GM12864 (cell line): ENCODE measurements around the gene ROBO3.

Experiments used
- DNase-seq: peaks from one replicate; pipeline ENCODE4 v3.0.0-alpha.2; 2011; ENCODE audit warnings: low read depth
- H3K4me3 ChIP-seq: 2 replicates; pipeline ENCODE4 v1.5.1; 2011; ENCODE audit warnings: mild to moderate bottlenecking, low read depth, low read length, control low read depth
- TF ChIP-seq, protein P1 (sequence below): IDR thresholded peaks from 2 replicates; pipeline ENCODE4 v1.5.1; 2011; ENCODE audit warnings: low read depth, mild to moderate bottlenecking, moderate library complexity, low read length, control low read depth, inconsistent platforms; ENCODE audit errors: missing control alignments

Gene ROBO3

DNA sequence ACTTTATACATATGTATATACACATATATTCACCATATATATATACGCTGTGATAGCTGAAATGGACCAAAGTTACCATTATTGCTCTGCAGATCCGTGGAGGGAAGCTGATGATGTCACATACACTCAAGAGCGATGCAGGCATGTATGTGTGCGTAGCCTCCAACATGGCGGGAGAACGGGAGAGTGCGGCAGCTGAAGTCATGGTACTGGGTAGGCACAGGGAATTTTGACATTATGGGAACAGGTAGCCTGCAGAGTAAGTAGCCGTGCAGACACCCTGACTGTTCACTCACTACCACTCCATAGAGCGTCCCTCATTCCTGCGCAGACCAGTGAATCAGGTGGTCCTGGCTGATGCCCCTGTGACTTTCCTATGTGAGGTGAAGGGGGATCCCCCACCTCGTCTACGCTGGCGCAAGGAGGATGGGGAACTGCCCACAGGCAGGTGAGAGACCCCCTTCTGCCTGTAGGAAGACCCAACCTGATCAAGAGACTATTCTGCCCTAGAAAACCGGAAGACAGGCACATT, 4.7 kb downstream of the ROBO3 start:
- TF ChIP-seq, protein P1, sequence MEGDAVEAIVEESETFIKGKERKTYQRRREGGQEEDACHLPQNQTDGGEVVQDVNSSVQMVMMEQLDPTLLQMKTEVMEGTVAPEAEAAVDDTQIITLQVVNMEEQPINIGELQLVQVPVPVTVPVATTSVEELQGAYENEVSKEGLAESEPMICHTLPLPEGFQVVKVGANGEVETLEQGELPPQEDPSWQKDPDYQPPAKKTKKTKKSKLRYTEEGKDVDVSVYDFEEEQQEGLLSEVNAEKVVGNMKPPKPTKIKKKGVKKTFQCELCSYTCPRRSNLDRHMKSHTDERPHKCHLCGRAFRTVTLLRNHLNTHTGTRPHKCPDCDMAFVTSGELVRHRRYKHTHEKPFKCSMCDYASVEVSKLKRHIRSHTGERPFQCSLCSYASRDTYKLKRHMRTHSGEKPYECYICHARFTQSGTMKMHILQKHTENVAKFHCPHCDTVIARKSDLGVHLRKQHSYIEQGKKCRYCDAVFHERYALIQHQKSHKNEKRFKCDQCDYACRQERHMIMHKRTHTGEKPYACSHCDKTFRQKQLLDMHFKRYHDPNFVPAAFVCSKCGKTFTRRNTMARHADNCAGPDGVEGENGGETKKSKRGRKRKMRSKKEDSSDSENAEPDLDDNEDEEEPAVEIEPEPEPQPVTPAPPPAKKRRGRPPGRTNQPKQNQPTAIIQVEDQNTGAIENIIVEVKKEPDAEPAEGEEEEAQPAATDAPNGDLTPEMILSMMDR, result no peak
- no peak for DNase-seq

DNA sequence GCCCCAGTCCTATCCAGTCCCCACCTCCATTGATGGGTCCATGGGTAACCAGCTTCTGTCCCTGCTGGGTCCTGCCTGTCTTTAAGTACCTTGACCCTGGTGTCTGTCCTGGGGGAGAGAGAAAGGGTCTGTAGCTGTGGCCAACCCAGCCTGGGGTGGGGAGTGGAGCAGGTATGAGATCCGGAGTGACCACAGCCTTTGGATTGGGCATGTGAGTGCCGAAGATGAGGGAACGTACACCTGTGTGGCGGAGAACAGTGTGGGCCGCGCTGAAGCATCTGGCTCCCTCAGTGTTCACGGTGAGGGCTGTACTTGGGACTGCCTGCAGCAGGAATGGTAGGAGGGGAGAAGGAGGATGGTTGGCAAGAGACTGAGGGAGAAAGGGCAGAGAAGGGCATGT, 5.2 kb downstream of the ROBO3 start:
- DNase-seq, result no peak
- TF ChIP-seq, protein P1, result no peak
- H3K4me3 ChIP-seq, result no peak overlapping the region

More for the DNA sequence above, 4.7 kb downstream of the ROBO3 start:
- no peak overlapping the region for H3K4me3 ChIP-seq

DNA sequence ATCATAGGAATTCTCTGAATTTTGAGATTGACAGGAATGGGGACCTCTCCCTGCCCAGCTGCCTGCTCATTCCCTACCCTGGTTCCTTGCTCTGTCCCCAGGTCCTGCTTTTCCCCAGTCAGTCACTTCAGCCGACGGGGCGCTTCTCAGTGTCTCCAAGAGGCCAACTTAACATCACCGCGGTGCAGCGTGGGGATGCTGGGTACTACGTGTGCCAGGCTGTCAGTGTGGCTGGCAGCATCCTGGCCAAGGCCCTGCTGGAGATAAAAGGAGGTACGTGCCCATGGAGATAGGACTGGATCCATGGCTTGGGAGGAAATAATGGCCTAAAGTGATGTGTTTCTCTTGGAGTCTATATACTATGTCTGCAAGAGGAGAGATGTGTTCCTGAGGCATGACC, 7.0 kb downstream of the ROBO3 start:
- no peak overlapping the region for H3K4me3 ChIP-seq
- TF ChIP-seq, protein P1, result no peak
- no peak for DNase-seq

DNA sequence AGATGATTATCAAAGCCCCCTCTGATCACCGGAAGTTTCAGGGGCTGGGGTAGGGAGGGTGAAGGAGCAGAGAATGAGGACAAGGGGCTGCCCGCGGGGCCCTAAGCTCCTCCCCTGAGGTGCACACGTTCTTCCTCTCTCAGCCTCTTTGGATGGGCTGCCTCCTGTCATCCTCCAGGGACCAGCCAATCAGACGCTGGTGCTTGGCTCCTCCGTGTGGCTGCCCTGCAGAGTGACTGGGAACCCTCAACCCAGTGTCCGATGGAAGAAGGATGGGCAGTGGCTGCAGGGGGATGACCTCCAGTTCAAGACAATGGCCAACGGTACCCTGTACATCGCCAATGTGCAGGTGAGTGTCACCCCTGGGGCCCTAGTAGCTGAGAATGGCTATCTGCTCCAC, 7.5 kb downstream of the ROBO3 start:
- H3K4me3 ChIP-seq, result no peak overlapping the region
- no peak for DNase-seq
- TF ChIP-seq, protein P1, result no peak

DNA sequence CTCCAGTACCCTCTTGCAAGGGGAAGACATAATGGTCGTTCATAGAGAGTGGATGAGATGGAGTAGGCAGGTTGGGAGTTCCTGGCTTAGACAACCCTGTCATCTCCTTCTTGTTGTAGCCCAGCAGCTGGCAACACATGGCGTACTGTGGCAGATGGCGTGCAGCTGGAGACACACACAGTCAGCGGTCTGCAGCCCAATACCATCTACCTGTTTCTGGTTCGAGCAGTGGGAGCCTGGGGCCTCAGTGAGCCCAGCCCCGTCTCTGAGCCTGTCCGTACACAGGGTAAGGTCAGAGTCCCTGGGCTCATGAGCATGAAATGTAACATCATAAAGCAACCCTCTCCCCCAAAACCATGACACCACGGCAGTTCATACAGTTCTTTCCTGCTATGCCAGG, 8.7 kb downstream of the ROBO3 start:
- H3K4me3 ChIP-seq, result no peak overlapping the region
- no peak for DNase-seq
- TF ChIP-seq, protein P1, result no peak

DNA sequence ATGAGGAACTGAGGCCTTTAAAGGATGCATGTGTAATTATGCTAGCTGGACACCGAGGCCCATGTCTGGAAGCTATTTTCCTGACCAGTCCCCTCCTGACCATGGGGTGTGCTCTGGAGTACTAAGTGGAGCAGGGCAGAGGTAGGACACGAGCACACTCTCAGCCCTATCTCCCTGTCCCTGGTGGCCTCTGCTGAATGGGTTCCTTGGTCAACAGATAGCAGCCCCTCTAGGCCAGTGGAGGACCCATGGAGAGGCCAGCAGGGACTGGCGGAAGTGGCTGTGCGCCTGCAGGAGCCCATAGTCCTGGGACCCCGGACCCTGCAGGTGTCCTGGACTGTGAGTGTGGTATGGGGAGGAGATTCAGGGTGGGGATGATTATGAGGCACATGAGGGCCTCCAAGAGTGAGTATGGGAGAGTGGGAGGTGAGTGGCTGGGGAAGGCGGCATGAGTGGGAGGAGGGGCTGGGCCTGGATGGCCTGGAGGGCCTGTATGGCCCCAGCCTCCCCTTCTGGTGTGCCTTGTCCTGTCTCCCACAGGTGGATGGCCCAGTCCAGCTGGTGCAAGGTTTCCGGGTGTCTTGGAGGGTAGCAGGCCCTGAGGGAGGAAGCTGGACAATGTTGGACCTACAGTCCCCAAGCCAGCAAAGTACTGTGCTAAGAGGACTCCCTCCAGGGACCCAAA, 9.5 kb downstream of the ROBO3 start:
- TF ChIP-seq, protein P1, result no peak

DNA sequence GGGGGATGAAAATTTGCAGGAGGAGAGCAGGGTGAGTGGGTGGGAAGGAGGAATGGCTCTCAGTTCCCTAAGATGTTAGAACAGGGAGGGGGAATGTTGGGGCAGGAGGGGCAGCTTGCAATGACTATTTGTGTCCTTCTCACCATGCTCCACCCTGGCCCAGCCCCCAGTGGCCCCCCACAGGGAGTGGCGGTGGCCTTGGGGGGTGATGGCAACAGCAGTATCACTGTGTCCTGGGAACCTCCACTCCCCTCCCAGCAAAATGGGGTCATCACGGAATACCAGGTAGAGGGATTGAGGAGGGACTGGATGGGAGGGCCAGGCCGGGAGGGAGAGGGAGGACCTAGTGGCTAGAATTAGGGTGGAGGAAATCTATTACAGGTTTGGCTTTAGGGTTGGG, 10.2 kb downstream of the ROBO3 start:
- TF ChIP-seq, protein P1, result no peak
- no peak overlapping the region for H3K4me3 ChIP-seq
- DNase-seq, result no peak

More for the DNA sequence above, 9.5 kb downstream of the ROBO3 start:
- no peak overlapping the region for H3K4me3 ChIP-seq
- DNase-seq, result no peak
